Measurements from ENCODE around the gene NOCT. TPM values are rescaled to one million over a fixed set of nuclear protein-coding genes. Genes with fewer than 3 reads are reported as not detected.

NOCT gene
- total RNA-seq, 1 donor from 2014 or later = 4.8 TPM

DNA sequence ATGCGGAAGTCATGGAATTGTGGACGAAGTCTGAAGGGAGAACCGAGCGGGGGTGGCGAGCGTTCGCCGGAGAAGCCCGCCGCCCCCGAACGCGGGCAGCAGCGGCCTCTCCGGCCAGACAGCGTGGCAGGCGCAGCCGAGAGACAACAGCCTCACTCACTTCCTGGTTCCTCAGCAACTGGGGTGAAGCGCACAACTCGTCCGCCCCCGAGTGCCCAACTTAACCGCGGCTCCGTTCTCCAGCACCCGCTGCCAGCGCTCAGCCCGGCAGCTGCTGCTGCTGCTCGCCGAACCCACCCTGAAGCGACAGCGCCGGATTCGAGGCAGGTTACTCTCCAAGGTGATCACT is 68.0 kb downstream of the NOCT start:
- no peaks in the 10 kb centered on the region for H3K9me3 ChIP-seq
- no peaks in the 10 kb centered on the region for H3K27me3 ChIP-seq
- TF ChIP-seq, protein P1, sequence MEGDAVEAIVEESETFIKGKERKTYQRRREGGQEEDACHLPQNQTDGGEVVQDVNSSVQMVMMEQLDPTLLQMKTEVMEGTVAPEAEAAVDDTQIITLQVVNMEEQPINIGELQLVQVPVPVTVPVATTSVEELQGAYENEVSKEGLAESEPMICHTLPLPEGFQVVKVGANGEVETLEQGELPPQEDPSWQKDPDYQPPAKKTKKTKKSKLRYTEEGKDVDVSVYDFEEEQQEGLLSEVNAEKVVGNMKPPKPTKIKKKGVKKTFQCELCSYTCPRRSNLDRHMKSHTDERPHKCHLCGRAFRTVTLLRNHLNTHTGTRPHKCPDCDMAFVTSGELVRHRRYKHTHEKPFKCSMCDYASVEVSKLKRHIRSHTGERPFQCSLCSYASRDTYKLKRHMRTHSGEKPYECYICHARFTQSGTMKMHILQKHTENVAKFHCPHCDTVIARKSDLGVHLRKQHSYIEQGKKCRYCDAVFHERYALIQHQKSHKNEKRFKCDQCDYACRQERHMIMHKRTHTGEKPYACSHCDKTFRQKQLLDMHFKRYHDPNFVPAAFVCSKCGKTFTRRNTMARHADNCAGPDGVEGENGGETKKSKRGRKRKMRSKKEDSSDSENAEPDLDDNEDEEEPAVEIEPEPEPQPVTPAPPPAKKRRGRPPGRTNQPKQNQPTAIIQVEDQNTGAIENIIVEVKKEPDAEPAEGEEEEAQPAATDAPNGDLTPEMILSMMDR (IDR thresholded peaks at IDR 0.05) = peak; percentile 12
- intact Hi-C loops (cut with DNase I) = no loop called here
- no peaks in the 10 kb centered on the region for H3K36me3 ChIP-seq
- peak; percentile 84 for DNase-seq
- H3K4me3 ChIP-seq = peak overlapping the region; percentile 90
- peak overlapping the region; percentile 96 for H3K27ac ChIP-seq
- peaks cover 26% of the 10 kb centered on the region for H3K4me1 ChIP-seq
- ATAC-seq = peak; percentile 57

DNA sequence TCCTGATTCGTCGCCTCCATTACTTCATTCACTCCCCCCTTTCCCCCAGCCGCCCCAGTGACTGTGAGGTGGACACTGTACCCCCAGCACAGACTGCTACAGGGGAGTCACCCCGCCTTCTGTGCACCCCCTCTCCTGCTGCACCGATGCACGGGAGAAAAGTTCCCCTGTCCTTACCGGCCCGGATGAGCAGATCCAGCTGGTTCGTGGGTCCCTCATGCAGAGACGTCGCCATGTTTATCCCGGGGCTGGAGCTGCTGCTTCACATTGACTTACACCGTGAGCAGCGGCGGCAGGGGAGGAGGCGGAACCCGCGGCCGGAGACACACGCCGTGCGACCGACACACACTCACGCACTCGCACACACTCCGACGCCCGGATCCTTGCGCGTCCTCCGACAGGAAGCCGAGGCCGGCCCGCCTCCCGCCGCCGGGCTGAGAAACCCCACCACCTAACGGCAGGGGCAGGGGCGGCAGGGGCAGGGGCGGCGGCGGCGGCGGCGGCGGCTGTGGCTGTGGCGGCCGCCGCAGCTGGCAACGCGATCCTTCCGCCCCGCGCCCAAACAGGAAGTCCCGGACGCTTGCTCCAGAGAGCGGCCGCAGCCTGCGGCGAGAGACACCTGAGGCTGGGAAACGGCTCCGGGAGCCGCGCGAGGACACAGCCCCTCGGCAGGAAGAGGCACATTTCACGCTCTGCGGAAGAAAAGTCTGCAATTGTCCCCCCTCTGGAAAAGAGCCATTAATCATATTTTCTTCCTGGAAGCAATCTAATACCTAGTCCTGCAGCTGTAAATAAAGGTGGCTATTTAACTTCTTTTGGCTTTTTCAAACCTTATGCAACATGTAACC is 68.6 kb downstream of the NOCT start:
- Histone ChIP-seq H3K27ac (peak overlapping the region; percentile 96), H3K4me3 (peak overlapping the region; percentile 90), H3K9me3 (no peaks in the 10 kb centered on the region), H3K36me3 (no peaks in the 10 kb centered on the region), H3K4me1 (peaks cover 26% of the 10 kb centered on the region), H3K27me3 (no peaks in the 10 kb centered on the region)
- DNase-seq (peak; percentile 95), ATAC-seq (peak; percentile 88)
- intact Hi-C loops (cut with DNase I) = no loop called here
- TF ChIP-seq, protein P1 (IDR thresholded peaks at IDR 0.05) = peak; percentile 35

DNA sequence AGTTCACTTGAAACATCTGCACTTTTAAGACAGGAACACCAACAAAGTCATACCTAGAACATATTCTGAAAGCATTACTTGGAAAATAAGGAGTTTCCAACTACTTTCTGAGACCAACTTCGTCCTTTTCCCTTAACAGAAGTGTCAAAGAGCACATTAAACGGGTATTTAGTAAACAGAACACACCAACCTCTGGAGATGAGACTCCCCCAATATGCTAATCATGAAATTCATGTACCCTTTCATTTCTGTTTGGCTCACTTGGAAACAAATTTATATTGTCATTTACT is 69.2 kb downstream of the NOCT start:
- TF ChIP-seq, protein P1 (IDR thresholded peaks at IDR 0.05) = no peak
- ATAC-seq = no peak
- no peaks in the 10 kb centered on the region for H3K9me3 ChIP-seq
- peak overlapping the region; percentile 90 for H3K4me3 ChIP-seq
- H3K27me3 ChIP-seq = no peaks in the 10 kb centered on the region
- no peak for DNase-seq
- H3K36me3 ChIP-seq = no peaks in the 10 kb centered on the region
- peak overlapping the region; percentile 96 for H3K27ac ChIP-seq
- H3K4me1 ChIP-seq = peaks cover 26% of the 10 kb centered on the region
- intact Hi-C loops (cut with DNase I) = no loop called here

DNA sequence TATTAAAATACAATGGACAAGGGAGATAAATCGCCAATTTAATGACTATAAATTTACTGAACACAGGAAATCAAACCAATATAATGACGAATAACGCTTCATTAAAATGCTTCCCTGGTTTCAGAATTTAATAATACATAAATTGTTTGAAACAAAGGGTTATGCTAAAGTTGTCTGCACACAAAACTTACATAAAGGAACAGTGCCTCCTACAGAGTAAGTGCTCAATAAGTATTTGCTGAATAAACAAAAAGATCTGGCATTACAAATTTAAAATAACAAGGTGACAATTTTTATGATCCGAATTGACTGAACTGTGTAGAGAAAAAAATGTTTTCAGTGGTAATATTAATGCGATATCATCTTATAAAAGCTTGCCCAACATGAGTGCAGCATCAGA is 69.6 kb downstream of the NOCT start:
- intact Hi-C loops (cut with DNase I) = no loop called here
- peak overlapping the region; percentile 96 for H3K27ac ChIP-seq
- H3K4me3 ChIP-seq = peak overlapping the region; percentile 90
- H3K36me3 ChIP-seq = no peaks in the 10 kb centered on the region
- no peak for ATAC-seq
- no peaks in the 10 kb centered on the region for H3K27me3 ChIP-seq
- DNase-seq = no peak
- peaks cover 26% of the 10 kb centered on the region for H3K4me1 ChIP-seq
- TF ChIP-seq, protein P1 (IDR thresholded peaks at IDR 0.05) = peak; percentile 22
- no peaks in the 10 kb centered on the region for H3K9me3 ChIP-seq

DNA sequence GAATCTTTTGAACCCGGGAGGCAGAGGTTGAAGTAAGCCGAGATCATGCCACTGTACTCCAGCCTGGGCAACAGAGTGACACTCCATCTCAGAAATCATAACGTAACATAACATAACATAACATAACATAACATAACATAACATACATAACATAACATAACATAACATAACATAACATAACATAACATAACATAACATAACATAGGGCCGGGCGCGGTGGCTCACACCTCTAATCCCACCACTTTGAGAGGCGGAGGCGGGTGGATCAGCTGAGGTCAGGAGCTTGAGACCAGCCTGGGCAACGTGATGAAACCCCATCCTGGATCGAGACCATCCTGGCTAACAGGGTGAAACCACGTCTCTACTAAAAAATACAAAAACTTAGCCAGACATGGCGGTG is 76.7 kb downstream of the NOCT start:
- Histone ChIP-seq H3K27ac (no peak overlapping the region), H3K4me3 (no peak overlapping the region), H3K9me3 (no peaks in the 10 kb centered on the region), H3K27me3 (no peaks in the 10 kb centered on the region), H3K36me3 (no peaks in the 10 kb centered on the region), H3K4me1 (no peaks in the 10 kb centered on the region)
- TF ChIP-seq, protein P1 (IDR thresholded peaks at IDR 0.05) = no peak
- ATAC-seq = no peak
- intact Hi-C loops (cut with DNase I) = no loop called here
- DNase-seq = no peak

Other genes starting within 250 kb of the NOCT start
- gene ELF2, start 161.4 kb downstream of the NOCT start, total RNA-seq = 48.2 TPM